HS-27A (cell line): Measurements from ENCODE around the gene CHRFAM7A.
"Not testable (repeated sequence)": the region's sequence is repeated elsewhere in the genome, so short reads cannot be mapped to it uniquely, and the experiment has no call there.

Experiments used
- DNase-seq: peaks from one replicate; pipeline ENCODE4 v3.0.0-alpha.2; 2012; ENCODE audit warnings: low read depth, missing footprints

The CHRFAM7A gene

GRCh38 chr15:30315704-30316103, 77.6 kb downstream of the CHRFAM7A start:
- DNase-seq: not testable (repeated sequence)

DNA sequence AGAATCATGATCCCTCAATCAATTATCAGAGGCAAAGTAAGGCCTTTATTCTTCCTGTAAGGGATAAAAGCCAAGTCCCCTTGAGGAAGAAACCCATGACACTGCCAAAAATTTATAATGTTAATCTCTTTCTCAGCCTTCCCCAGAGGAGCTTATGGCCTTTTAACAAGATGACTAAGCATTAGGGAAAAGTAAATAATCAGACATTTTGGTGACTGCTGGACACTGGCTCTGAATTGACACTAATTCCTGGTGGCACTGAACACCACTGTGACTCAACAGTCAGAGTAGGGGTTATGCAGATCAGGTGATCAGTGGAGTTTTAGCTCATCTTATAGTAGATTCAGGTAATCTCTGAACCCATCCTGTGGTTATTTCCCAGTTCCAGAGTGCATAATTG, 82.8 kb downstream of the CHRFAM7A start:
- DNase-seq: not testable (repeated sequence)
